Measurements from ENCODE around the gene MEGF11. TPM values are rescaled to one million over a fixed set of nuclear protein-coding genes. Genes with fewer than 3 reads are reported as not detected.
"Not testable (repeated sequence)": the region's sequence is repeated elsewhere in the genome, so short reads cannot be mapped to it uniquely, and the experiment has no call there.

Gene MEGF11
- total RNA-seq, 1 donor from 2014 or later = 6.2 TPM

DNA sequence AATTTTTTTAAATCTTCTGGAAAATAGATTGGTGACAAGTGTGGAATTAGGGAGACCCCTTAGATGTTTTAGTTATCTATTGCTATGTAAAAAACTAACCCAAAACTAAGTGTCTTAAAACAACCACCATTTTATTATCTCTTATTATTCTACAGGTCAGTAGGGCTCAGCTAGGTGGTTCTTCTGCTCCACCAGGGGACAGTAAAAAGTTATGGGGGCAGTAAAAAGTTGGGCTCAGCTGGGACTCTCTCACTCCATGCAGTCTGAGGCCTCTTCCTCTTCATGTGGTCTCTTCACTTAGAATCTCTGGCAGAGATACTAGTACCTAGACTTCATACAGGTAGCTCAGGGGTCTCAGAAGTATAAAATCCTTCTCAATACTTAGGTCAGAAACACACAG, 21.8 kb upstream of the MEGF11 start:
- no peak for DNase-seq (ENCODE audit: low read depth)

DNA sequence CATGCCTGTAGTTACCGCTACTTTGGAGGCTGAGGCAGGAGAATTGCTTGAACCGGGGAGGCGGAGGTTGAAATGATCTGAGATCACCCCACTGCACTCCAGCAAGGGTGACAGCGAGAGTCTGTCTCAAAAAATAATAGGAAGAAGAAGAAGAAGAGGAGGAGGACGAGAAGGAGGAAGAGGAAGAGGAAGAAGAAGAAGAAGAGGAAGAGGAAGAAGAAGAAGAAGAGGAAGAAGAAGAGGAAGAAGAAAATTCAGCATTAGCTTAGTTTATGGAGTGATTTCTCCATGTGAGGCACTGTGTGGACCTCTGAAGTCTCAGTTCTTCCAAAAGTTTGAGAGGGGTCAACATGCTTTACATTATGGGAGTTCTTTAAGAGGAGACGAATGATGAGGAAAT, 17.4 kb upstream of the MEGF11 start:
- DNase-seq (ENCODE audit: low read depth) = no peak

- peak; percentile 90 for DNase-seq (ENCODE audit: low read depth)
Measured at GRCh38 chr15:66269326-66270090, 16.0 kb upstream of the MEGF11 start.

GRCh38 chr15:66264859-66265513, 11.4 kb upstream of the MEGF11 start:
- no peak for DNase-seq (ENCODE audit: low read depth)

GRCh38 chr15:66262837-66263236, 9.3 kb upstream of the MEGF11 start:
- not testable (repeated sequence) for DNase-seq (ENCODE audit: low read depth)

GRCh38 chr15:66261056-66261455, 7.5 kb upstream of the MEGF11 start:
- no peak for DNase-seq (ENCODE audit: low read depth)

DNA sequence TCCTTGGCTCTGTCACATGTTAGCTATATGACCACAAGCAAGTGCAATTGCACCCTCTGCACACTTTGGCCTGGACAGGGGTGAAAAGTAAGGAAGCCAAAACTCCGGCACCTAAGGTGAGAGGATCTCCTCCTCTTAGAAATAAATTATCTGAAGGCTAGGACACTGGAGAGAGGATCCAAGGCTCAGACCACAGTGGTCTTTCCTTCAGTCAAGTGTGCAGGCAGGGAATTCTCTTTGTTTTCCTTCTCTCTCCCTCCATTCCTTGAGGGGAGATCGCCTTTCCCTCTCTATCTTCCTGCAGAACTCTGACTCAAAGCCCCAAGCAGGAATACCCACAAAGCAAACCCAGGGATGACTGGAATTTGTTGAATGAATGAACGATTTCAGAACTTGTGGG, 3.1 kb upstream of the MEGF11 start:
- no peak for DNase-seq (ENCODE audit: low read depth)

DNA sequence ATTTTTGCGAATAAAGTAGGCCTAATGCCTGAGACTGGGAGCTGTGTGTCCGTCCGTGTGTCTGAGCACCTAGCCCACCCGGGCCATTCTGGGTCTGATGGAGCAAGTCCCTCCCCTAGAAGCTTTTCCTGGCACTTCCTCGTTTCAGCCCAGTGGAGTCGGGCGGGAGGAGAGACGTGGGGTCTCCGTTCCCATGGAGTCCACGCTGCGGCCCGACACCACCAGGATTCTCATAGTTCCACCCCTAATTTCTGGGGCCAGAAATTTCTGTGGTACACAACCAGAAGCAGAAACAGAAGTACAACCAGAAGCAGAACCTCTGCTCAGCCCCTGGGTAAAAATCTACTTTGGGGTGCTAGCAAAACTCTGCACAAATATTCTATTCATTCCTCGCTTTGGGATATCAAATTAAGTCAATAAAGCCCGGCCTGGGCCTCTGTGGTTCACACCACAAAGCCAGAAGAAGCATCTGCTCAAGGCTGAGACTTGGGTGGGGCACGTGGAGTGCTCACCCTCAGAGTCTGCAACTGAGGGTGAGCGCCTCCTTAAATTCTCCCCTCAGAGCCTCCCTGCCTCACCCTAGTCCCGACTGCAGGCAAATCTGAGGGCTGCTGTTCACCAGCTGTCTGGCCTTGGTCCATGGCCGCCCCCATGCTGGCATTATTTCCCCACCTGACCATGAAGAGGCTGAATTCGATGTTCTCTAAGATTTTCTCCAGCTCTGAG, 1.6 kb upstream of the MEGF11 start:
- DNase-seq (ENCODE audit: low read depth) = no peak

DNA sequence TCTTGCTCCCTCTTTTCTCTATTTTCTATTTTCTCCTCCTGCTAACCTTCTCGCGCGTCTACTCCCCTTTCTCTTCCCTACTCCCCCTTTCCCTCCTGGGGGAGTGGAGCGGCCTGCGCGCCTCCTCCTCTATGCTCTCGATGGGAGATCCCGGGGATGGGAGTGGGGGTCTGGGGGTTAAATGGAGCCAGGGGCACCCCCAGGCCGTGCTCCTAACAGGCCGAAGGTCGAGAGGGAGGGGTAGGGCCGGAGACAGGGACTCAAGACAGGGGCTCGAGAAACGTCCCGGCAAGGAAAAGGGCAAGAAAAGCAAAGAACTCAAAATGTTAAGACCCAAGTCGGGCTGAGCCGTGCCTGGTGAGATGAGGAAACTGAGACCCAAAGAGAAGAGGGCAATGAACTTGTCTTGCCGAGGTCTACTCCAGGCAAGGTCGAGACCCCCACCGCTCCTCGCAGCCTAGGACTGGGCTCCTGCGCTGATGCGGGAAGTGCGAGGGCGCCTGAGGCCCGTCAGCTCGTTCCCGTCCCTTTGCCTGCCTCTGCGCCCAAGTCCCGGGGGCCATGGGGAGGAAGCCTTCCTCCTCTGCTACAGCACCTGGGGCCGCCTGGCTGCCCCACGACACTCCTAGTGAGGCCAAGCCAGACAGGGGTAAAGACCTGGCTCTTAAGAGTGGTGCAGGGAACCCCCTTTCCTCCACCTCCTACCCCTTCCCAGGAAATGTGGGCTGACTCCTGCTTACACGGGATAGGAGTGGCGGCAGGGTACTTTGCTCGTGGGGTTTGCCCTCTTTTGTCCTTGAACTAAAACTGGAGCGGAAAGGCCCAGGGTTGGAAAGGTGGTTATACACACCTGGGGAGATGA, 770 bp upstream of the MEGF11 start:
- DNase-seq (ENCODE audit: low read depth) = no peak

- peak; percentile 6 for DNase-seq (ENCODE audit: low read depth)
Measured at GRCh38 chr15:66252685-66253417, 699 bp downstream of the MEGF11 start.

- DNase-seq (ENCODE audit: low read depth) = peak; percentile 7
Measured at GRCh38 chr15:66251790-66252684, 1.5 kb downstream of the MEGF11 start.

GRCh38 chr15:66251065-66251789, 2.3 kb downstream of the MEGF11 start:
- no peak for DNase-seq (ENCODE audit: low read depth)

DNA sequence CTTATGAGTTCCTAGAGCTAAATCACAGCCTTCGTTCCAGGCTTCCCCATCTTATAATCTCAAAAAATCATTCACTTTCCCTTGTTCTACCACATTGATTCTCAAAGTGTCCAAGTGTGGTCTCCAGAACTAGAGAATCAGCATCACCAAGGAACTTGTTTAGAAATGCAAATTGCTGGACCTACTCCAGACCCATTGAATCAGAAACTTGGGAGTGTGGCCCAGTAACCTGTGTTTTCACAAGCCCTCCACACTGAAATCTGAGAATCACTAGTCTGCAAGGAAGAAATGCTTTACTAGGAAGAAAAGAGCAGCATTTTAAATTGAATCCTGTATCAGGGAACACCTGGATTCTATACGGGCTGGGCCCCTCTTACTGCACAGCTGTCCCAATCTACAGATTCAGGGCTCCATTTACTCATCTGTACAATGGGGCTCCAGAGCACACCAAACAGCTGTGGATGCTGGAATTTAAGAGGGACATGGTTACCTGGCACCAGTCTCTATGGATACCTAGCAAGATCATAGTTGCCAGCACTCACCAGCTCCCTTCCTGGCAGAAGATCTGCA, 3.9 kb downstream of the MEGF11 start:
- DNase-seq (ENCODE audit: low read depth) = peak; percentile 21

DNA sequence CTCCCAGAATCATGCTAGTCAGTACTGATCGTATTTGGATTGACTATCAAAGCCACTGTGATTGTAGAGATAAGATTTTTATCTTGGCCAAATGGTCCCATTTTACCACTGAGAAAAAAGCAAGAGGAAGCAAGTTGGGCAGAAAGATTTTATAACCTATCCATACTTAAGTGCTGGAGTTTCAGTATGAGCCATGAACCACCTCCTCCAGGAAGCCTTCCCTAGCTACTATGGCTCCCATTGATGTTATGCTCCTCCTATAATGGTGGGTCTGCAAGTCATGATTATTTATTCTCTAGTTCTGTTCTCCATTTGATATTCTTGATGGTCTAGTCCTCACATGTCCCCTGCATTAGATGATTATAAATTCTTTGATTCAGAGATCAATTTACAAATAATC, 6.6 kb downstream of the MEGF11 start:
- DNase-seq (ENCODE audit: low read depth) = no peak

GRCh38 chr15:66245832-66246231, 7.7 kb downstream of the MEGF11 start:
- not testable (repeated sequence) for DNase-seq (ENCODE audit: low read depth)

- no peak for DNase-seq (ENCODE audit: low read depth)
Measured at GRCh38 chr15:66241908-66242285, 11.7 kb downstream of the MEGF11 start.

- DNase-seq (ENCODE audit: low read depth) = no peak
Measured at GRCh38 chr15:66241087-66241907, 12.3 kb downstream of the MEGF11 start.

DNA sequence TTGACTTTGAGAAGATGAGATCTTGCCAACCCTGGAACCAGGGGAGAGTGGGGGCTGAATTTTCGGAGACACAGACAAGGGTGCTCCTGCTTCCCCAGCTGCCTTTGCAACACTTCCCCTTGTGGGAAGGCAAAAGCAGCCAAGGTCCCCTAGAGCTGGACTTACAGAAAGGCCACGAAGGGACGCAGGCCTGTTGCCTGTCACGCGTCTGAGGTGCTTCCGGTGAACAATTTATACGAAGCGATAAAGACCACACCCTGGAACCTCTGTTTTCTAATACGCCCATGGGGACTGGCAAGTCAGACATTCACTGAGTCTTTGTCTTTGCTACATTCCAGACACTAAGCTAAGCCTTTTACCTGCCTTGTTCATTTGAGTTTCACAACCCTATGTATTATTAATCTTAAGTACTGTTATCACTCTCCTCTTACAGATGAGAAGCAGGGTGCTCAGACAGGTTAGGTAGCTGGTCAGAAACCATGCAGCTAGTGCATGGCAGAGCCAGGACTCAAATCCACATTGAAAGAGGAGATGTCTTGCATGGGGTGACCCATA, 13.2 kb downstream of the MEGF11 start:
- no peak for DNase-seq (ENCODE audit: low read depth)

Data from renal cortical epithelial cell (primary cell).